KOPT-K1 (cell line): ENCODE results near the gene TBC1D17.
A peak's percentile ranks its signal among the peaks of the same experiment; 100 is the strongest.

ENCODE experiments used
- H3K27ac ChIP-seq: fragments of 200-600 bp; sonication (generic); 2 replicates; pipeline ENCODE4 v1.5.1; 2016; ENCODE audit warnings: antibody characterized with exemption, mild to moderate bottlenecking, low read depth, low read length; ENCODE audit not compliant: poor library complexity, severe bottlenecking
- H3K36me3 ChIP-seq: fragments of 200-600 bp; sonication (generic); 2 replicates; pipeline ENCODE4 v1.5.1; 2017; ENCODE audit warnings: antibody characterized with exemption, mild to moderate bottlenecking, low read length, moderate library complexity; ENCODE audit not compliant: insufficient read depth
- H3K9me3 ChIP-seq: fragments of 200-600 bp; sonication (generic); 2 replicates; pipeline ENCODE4 v1.5.1; 2017; ENCODE audit warnings: antibody characterized with exemption, low read length, mild to moderate bottlenecking; ENCODE audit not compliant: insufficient read depth, poor library complexity, severe bottlenecking

TBC1D17 gene

DNA sequence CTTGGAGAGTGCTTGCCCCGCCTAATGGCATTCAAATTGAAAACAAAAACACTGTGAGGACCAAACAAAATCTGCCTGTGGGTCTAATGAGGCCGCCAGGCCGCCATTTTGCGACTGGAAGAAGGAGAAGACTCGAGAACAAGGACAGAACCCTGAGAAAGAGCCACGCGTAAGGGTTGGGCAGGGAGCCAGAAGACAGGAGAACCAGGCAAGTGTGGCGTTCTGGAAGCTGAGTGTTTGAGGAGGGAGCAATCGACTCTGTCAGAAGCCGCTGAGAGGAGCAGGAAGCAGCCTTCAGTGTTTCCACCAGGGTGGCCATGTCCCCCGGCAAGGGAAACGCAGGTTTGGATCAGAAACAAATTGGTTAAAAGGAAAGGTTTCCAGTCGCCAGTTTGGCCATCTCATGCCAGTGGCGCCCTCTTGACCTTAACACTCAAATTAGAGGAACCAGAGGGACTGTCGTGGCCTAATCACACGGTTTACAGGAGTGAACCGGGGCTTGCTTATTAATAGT lies 36.7 kb upstream of the TBC1D17 start:
- H3K27ac ChIP-seq = no peak overlapping the region
- H3K36me3 ChIP-seq = peaks cover 51% of the 10 kb centered on the region
- H3K9me3 ChIP-seq = no peaks in the 10 kb centered on the region

DNA sequence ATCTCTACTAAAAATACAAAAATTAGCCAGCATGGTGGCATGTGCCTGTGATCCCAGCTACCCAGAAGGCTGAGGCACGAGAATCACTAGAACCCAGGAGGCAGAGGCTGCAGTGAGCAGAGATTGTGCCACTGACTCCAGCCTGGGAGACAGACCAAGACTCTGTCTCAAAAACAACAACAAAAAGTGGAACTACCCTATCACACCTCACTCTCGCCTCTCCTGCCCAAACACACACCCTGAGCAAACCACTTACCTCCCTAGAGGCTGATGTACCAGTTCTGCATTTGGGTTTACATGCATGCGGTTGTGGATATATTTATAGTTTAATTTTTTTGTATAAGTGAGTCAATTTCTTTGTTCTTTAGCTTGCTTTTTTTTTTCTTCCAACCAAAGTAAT lies 34.2 kb upstream of the TBC1D17 start:
- no peaks in the 10 kb centered on the region for H3K9me3 ChIP-seq
- H3K27ac ChIP-seq = no peak overlapping the region
- H3K36me3 ChIP-seq = peaks cover 26% of the 10 kb centered on the region; the same call in 1 of the 2 replicates

DNA sequence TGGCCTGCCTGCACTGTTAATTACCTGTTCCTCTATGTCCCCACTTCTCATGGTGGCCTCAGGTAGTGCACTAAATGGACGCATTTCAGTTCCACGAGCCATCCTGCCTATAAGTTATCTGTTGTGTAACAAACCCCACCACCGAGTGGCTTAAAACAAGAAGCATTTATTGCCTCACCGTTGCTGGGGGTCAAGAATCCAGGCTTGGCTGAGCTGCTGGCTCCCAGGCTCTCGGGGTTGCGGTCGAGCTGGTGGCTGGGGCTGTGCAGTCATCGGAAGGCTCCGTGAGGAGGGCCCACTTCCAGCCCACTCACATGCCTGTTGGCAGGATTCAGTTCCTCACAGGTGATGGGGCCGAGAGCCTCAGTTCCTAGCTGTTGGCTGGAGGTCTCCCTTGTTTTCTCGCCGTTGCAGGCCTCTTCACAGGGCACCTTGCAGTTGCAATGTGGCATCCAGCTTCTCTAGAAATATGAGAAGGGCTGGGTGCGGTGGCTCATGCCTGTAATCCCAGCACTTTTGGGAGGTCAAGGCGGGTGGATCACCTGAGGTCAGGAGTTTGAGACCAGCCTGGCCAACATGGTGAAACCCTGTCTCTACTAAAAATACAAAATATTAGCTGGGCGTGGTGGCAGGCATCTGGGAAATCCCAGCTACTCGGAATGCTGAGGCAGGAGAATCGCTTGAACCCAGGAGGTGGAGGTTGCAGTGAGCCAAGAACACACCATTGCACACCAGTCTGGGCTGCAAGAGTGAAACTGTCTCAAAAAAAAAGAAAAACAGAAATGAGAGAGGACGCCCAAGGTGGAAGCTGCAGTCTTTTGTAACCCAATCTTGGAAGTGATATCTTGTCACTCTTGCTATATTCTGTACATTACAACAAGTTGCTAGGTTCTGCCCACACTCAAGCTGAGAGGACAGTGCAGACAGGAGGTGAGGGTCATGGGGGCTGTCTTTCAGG lies 33.1 kb upstream of the TBC1D17 start:
- Histone ChIP-seq H3K9me3 (no peaks in the 10 kb centered on the region), H3K27ac (no peak overlapping the region), H3K36me3 (peaks cover 15% of the 10 kb centered on the region; the same call in 1 of the 2 replicates)

DNA sequence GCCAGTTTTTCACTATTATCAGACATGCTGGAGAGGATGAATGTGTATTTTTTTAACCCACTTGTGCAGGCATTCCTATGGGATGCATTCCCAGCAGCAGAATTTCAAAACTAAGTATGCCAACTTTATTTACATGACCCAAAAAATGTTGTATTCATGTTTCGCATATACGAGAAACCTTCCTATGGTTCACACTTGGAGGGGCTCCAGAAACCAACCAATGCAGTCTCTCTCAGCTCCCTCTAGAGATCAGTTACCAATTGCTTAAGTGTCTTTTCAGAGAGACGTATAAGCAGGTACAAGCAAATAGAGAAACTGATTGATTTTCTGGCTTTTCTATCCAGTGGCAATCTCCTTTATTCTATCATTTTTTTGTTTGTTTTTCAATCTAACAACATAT lies 32.1 kb upstream of the TBC1D17 start:
- H3K36me3 ChIP-seq = peaks cover 7% of the 10 kb centered on the region; the same call in 1 of the 2 replicates
- no peaks in the 10 kb centered on the region for H3K9me3 ChIP-seq
- no peak overlapping the region for H3K27ac ChIP-seq

DNA sequence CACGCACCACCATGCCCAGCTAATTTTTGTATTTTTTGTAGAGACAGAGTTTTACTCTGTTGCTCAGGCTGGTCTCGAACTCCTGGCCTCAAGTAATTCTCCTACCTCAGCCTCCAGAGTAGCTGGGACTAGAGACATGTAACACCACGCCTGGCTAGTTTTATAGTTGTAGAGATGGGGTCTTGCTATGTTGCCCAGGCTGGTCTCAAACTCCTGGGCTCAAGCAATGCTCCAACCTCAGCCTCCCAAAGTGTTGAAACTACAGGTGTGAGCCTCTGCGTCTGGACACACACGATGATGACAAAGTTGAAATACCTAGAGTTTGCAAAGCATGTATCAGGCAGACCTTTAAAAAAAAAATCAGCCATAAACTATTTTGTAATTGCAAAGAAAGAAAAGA lies 31.1 kb upstream of the TBC1D17 start:
- Histone ChIP-seq H3K27ac (no peak overlapping the region), H3K9me3 (no peaks in the 10 kb centered on the region), H3K36me3 (no peaks in the 10 kb centered on the region)

DNA sequence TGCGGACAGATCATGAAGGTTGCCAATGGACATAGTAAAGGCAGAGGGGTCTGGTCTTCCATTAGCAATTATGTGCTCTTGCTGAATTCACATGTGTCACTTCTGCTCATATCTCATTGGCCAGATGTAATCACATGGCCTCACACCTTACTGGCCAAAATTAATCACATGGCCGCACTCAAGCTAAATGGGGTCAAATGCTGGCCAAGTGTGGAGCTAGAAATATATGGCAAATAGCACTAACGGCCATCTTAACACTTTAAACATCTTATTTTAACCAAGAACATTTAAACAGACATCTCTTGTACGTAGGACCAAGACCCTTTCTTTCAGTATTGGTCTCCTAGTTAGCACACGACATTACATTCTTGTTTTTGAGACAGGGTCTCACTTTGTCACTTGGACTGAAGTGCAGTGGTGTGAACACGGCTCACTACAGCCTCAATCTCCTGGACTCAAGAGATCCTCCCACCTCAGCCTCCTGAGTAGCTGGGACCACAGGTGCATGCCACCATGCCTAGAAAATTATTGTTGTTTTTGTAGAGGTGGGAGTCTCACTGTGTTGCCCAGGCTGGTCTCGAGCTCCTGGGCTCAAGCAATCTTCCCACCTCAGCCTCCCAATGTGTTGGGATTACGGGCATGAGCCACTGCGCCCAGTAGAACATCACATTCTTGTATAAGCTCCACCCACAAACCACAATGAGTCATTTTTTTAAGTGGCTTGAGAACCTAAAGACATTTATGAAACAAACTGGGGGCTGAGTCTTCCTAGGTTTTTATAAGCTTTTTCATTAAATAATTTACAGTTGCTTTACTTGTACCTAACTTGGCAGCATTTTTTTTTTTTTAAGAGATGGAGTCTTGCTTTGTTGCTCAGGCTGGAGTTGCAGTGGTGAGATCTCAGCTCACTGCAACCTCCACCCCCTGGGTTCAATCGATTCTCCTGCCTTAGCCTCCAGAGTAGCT lies 29.5 kb upstream of the TBC1D17 start:
- no peaks in the 10 kb centered on the region for H3K36me3 ChIP-seq
- H3K9me3 ChIP-seq = no peaks in the 10 kb centered on the region
- H3K27ac ChIP-seq = no peak overlapping the region

DNA sequence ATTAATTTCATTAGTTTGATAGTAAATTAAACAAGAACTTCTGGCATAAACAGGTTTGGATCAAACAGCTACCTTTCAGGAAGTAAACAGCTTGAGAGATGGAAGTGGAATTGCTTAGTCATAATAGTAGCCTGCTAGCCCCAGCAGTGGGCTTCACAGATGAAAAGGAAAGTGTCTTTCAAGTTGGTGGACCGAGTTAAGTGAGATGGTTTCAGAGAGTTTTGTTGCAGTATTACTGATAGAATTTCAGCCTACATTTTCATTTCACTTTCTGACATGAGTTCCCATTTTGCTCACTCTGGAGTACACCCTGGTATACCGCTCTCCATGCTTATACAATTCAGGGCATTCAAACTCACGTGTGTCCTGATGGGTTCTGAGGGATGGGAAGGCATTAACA lies 28.6 kb upstream of the TBC1D17 start:
- Histone ChIP-seq H3K9me3 (no peaks in the 10 kb centered on the region), H3K27ac (no peak overlapping the region), H3K36me3 (peaks cover 3% of the 10 kb centered on the region; the same call in 1 of the 2 replicates)

DNA sequence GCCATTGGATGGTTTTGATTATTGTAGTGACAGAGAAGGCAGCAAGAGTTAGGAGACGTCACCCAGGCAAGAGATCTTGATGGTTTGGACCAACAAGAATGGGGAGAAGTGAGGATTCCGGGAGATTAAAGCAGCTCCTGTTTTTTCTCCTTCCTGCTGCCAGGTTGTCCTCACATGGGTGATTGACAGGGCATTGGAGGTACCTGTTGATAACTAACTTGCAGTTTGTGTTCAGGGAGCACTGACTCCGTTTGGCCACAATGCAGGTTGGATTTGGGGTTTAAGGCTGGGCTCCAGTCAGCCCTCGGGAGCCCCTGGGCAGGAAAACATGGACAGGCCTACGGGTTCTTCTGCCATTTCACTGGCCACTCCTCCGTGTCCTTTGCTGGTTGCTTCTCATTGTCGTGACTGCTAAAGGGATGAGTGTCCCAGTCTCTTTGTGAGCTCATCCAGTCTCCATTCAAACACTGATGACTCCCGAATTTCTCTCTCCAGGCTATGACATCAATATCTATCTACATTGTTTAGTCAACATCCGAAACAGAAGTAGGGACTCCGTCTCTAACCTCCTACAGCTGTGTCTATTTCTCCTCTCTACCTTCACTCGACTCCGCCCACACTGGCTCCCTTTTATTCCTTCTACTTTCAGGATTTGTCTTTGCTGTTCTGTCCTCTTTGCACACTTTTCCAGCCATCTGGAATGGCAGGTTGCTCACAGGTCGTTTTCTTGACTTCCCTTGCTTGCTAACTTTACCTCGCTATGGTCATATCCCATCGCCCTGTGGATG lies 27.9 kb upstream of the TBC1D17 start:
- Histone ChIP-seq H3K36me3 (peaks cover 10% of the 10 kb centered on the region; the same call in 1 of the 2 replicates), H3K27ac (peak overlapping the region; percentile 87), H3K9me3 (no peaks in the 10 kb centered on the region)

DNA sequence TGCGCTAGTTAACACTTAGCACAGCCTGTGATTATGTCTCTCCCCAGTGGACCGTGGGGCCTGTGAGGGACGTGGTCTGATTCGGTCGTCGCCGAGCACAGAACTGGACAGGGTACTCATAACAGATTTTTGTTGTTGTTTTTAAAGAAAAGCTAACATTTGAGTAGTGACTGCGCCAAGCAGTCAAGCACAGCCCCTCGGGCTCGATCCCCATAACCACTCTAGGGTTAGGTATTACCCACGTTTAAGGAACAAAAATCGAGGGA lies 27.3 kb upstream of the TBC1D17 start:
- peak overlapping the region; percentile 87 for H3K27ac ChIP-seq

DNA sequence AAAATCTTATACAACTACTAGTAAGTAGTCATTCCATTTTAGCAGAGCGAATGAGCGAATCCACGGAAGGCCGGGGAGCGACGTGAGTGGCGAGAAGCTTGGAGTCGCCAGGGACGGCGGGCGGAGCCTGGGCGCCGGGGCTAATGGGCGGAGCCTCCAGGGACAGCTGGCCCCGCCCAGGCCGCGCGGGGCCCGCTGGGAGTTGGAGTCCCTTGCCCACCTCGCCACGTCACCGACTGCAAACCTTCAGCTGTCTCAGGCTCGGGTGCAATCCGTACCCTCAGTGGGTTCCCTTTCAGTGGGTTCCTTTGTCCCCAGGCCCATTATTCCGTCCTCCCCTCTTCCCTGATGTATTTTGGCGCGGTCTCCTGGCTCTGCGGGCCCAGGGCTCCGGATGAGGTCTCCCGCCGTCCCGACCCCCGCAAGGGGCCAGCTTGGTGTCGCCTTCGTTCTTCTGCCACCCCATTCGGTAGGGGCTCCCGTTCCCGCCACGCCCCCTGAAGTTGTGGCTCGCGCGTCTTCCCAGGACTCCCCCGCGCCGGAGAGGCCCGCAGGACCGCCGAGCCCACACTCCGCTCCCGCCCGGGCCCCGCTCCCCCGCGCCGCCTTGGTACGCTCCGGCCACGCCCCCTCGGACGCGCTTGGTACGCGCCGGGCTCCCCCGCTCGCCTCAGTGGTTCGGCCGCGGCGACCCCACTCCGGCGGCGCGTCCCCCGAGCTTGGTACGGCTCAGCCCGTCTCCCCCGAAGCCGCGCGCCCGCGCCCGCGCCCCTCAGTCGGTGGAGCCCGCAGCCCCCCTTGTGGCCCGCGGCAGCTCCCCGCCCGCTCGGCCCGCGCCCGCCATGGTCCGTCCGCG lies 26.8 kb upstream of the TBC1D17 start, which contains the start of gene PTOV1:
TSS of gene PTOV1 (plus strand) at position 673 of the 856 bp plus-strand sequence.
- Histone ChIP-seq H3K9me3 (no peaks in the 10 kb centered on the region), H3K27ac (peak within 1 kb of the TSS; percentile 87), H3K36me3 (peaks cover 20% of the 10 kb centered on the region)

More for the DNA sequence above, 27.3 kb upstream of the TBC1D17 start:
- H3K9me3 ChIP-seq = no peaks in the 10 kb centered on the region
- peaks cover 14% of the 10 kb centered on the region for H3K36me3 ChIP-seq

DNA sequence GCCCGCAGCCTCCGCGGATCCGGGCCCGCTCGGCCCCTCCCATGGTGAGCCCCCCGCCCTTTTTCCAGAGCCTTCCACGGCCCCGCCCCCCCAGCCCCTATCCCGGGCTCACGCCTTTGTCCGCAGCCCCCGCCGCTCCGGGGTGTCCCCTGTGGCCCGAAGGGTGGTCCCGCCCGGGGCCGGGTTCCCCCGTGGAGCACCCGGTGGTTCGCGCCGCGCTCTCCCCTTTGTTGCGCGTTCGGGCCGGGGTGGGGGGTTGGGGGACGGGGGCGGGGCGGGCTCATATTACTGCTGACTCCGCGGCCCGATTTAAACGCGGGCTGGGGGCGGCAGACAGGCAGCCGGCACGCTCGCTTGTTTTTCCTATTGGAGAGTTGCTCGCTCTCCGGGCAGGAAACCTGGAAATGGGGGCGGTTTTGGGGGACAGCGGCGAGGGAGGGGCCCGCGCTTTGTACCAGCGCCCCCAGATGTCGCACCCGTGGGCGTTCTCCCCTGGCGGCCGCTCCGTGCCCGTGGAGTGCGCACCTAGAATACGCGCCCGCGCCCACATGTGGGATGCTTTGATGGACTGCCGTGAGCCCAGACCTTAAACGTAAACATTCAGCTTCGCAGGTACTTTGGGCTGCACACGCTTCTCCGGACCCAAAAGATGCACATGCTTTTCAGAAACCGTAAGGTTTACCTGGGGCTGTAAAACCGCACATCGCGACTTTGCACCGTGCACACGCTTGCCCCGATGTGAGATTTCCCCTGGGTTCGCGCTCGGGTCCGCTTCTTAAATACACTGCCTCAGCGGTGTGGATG lies 25.8 kb upstream of the TBC1D17 start:
- Histone ChIP-seq H3K36me3 (peaks cover 30% of the 10 kb centered on the region), H3K9me3 (no peaks in the 10 kb centered on the region), H3K27ac (peak overlapping the region; percentile 87)

DNA sequence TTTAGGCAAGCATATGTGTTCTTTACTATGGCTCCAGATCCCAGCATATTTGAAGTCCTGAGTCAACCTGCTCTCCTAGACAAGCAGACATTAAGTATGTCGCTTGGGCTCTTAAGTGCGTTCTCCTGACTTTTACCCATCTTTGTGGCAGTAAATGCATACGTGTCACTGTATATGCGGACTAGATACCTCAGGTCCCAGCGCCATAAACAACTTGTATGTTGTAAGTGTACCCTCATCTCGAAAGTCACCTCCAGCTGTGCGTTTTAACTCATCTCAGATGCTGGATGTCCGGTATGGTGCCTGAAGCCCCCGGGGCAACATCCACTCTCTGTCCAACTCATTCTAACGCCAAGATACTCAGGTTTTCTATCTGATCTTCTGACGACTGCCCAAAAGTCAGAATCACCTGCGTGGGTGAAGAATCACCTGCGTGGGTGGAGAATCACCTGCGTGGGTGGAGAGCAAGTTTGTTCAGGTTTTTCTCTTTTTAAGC lies 24.8 kb upstream of the TBC1D17 start:
- H3K36me3 ChIP-seq = peaks cover 40% of the 10 kb centered on the region
- no peak overlapping the region for H3K27ac ChIP-seq
- H3K9me3 ChIP-seq = no peaks in the 10 kb centered on the region

DNA sequence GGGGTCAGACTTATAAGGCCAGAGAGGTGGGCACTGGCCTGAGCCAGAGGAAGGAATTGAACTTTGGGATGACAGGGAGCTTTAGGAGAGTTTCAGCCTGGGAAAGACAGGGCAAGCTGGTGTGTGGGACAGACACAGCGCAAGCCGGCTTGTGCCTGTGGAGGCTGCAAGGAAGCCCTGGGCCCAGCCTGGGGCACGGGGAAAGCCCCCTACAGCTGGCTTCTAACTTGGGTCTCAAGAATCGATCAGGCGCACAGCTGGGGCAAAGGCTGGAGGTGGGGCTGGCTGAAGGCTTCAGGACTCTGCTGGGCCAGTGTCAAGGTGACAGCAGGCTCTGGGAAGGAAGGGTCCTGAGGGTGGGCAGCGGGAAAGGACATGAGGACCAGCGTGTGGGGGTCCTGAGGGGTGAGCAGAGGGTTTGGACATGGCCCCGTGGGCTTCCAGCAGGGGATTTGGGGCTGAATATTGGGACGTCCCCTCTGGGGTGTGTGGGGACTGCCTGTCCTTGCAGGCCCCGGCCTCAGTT lies 23.6 kb upstream of the TBC1D17 start:
- Histone ChIP-seq H3K27ac (no peak overlapping the region), H3K36me3 (peaks cover 52% of the 10 kb centered on the region), H3K9me3 (no peaks in the 10 kb centered on the region)
